BJ (cell line): ENCODE data around the gene G6PC2. TPM values are rescaled to one million over a fixed set of nuclear protein-coding genes. Genes with fewer than 3 reads are reported as not detected.
"Not testable (repeated sequence)": the region's sequence is repeated elsewhere in the genome, so short reads cannot be mapped to it uniquely, and the experiment has no call there.

Experiments
- CTCF ChIA-PET: fragments of 350-600 bp; formaldehyde crosslinking; extraction: SDS; loops from one replicate; lab custom pipeline; 2021; ENCODE audit warnings: antibody characterized with exemption, inconsistent platforms; lab: Yijun Ruan, JAX
- POLR2A ChIA-PET: fragments of 300-600 bp; sonication (Branson Sonifier 250); formaldehyde crosslinking; extraction: SDS; loops from one replicate; lab custom pipeline; 2021; ENCODE audit warnings: antibody characterized with exemption; lab: Charles Lee
- DNase-seq: peaks from one replicate; pipeline ENCODE4 v3.0.0-alpha.2; 2011; ENCODE audit warnings: low read depth
- H3K27me3 ChIP-seq: 2 replicates; pipeline ENCODE4 v1.6.0; 2011; ENCODE audit warnings: low read length; ENCODE audit not compliant: control insufficient read depth, insufficient read depth
- H3K36me3 ChIP-seq: 2 replicates; pipeline ENCODE4 v1.5.1; 2011; ENCODE audit warnings: low read length; ENCODE audit not compliant: control insufficient read depth, insufficient read depth
- H3K4me3 ChIP-seq: 2 replicates; pipeline ENCODE4 v1.5.1; 2011; ENCODE audit warnings: low read depth, mild to moderate bottlenecking, control low read depth, low read length
- CTCF ChIP-seq: IDR thresholded peaks from 2 replicates; pipeline ENCODE4 v1.5.1; 2011; ENCODE audit warnings: low read depth, mild to moderate bottlenecking, control low read depth, inconsistent platforms, low read length, moderate library complexity; ENCODE audit not compliant: insufficient read depth
- polyA plus RNA-seq: library from polyadenylated mRNA; depleted of rRNA; stranded (reverse); fragments of >200 nt; gene quantifications from 2 replicates; pipeline ENCODE4 v1.2.3, GENCODE V29; 2011

The G6PC2 gene
- polyA plus RNA-seq, 1 experiment, result not detected

DNA sequence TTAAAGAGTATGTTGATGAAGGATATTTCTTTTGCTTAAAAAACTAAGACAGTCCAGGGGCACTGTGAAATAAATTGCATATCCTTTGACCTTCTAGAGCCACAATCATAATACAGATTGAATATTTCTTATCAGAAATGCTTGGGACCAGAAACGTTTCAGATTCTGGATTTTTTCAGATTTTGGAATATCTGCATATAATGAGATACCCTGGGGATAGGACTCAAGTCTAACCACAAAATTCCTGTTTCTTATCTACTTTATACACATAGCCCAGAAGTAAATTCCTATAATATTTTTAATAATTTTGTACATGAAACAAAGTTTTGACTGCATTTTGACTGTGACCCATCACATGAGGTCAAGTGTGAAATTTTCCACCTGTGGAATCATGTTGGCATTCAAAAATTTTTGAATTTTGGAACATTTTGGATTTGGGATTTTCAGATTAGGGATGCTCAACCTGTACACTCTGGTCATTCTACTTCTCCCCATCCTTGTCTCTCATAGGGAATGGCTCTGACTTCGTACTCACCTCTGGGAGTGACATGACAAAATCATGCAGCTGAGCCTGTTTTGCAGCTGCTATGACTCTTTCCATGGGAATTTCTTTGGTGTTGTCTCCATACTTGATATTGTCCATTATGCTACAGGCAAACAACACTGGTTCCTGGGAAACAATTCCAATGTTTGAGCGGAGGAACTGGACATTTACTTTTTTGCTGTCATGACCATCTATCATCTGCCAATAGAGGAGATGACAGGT lies 25.7 kb downstream of the G6PC2 start:
- TF ChIP-seq CTCF, result no peak
- ChIA-PET CTCF (no interaction called here), POLR2A (no interaction called here)
- Histone ChIP-seq H3K4me3 (no peak overlapping the region), H3K36me3 (no peaks in the 10 kb centered on the region), H3K27me3 (0 out of 2 replicates have a peak, but pooled peaks cover 4% of the 10 kb centered on the region)
- DNase-seq, result no peak

- POLR2A ChIA-PET, result no interaction called here
- CTCF ChIA-PET, result no interaction called here
- no peak for DNase-seq
- H3K27me3 ChIP-seq, result 0 out of 2 replicates have a peak, but pooled peaks cover 3% of the 10 kb centered on the region
- no peak overlapping the region for H3K4me3 ChIP-seq
- TF ChIP-seq CTCF, result no peak
- H3K36me3 ChIP-seq, result no peaks in the 10 kb centered on the region
Measured at GRCh38 chr2:168928113-168928831, 27.2 kb downstream of the G6PC2 start.

DNA sequence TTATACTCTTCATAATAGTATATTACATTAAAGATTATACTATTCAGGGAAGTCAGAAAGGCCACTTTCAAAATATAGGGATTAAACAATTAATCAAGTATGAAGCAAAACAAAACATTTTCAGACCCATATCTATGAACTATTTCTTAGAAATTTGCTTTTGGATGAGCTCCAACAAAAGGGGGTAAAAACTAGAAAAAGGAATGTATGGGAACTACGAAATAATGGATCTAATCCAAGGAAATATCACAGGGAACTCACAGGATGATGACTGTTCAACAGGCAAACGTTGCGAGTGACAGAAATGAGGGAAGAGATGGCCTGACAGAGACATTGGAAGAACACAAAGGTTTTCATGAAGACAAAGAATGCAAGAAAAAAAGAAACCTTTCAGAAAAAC lies 27.9 kb downstream of the G6PC2 start:
- DNase-seq, result no peak
- POLR2A ChIA-PET, result no interaction called here
- Histone ChIP-seq H3K27me3 (0 out of 2 replicates have a peak, but pooled peaks cover 3% of the 10 kb centered on the region), H3K36me3 (no peaks in the 10 kb centered on the region), H3K4me3 (no peak overlapping the region)
- no peak for TF ChIP-seq CTCF
- CTCF ChIA-PET, result no interaction called here

DNA sequence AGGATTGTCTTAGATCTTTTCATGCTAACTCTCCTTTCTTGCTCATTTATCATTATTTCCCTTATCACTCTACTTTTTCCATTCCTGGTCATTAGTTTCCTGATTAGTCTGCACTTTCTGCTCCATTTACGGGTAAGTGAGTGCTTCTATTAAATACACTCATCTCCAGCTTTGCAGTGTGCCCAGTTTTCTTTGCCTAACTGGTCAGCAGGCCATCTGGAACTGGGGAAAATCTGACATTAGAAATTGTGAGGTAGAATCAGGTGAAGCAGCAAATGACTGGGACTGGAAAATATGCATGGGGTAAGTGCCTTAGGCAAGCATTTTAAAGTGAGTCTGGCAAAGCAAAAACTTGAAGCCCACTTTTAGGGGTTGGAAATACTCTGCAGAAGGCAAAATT lies 29.2 kb downstream of the G6PC2 start:
- H3K27me3 ChIP-seq, result 0 out of 2 replicates have a peak, but pooled peaks cover 3% of the 10 kb centered on the region
- no peak overlapping the region for H3K4me3 ChIP-seq
- TF ChIP-seq CTCF, result no peak
- CTCF ChIA-PET, result no interaction called here
- POLR2A ChIA-PET, result no interaction called here
- no peaks in the 10 kb centered on the region for H3K36me3 ChIP-seq
- no peak for DNase-seq

DNA sequence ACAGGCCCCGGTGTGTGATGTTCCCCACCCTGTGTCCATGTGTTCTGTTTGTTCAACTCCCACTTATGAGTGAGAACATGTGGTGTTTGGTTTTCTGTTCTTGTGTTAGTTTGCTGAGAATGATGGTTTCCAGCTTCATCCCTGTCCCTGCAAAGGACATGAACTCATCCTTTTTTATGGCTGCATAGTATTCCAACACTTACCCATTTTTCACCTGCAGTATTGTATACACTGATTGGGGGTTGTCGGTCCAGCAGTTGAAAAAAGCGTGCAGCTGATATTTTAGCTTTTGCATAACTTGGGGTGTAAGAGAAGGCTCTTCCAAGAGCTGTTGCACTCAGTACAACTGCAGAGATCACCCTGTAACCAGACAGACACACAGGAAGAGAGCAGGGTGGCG lies 31.1 kb downstream of the G6PC2 start:
- H3K4me3 ChIP-seq, DNase-seq, POLR2A ChIA-PET, H3K36me3 ChIP-seq, H3K27me3 ChIP-seq: not testable (repeated sequence)
- CTCF ChIA-PET, result interaction anchor here (1.2 to 1.7 kb wide), 2 partner anchors 11 to 158 kb away, joined by 3 to 4 read pairs; no protein-coding TSS in a partner anchor
